GM10248 (cell line): ENCODE measurements around the gene PDS5B.
"Not testable (repeated sequence)": the region's sequence is repeated elsewhere in the genome, so short reads cannot be mapped to it uniquely, and the experiment has no call there.

Experiments
- CTCF ChIA-PET: fragments of 300-600 bp; sonication (Branson Sonifier 250); formaldehyde crosslinking; extraction: SDS; loops from one replicate; lab custom pipeline; 2021; ENCODE audit warnings: antibody characterized with exemption; lab: Yijun Ruan, JAX
- POLR2A ChIA-PET: fragments of 350-650 bp; sonication (Branson Sonifier 250); formaldehyde crosslinking; extraction: SDS; loops from one replicate; lab custom pipeline; 2020; ENCODE audit warnings: antibody characterized with exemption; lab: Yijun Ruan, JAX
- DNase-seq: peaks from one replicate; pipeline ENCODE4 v3.0.0; 2012; ENCODE audit errors: extremely low spot score
- CTCF ChIP-seq: IDR thresholded peaks from 2 replicates; pipeline ENCODE4 v1.5.1; 2012; ENCODE audit warnings: mild to moderate bottlenecking, low read depth; ENCODE audit errors: extremely low read depth, missing control alignments, control extremely low read depth

PDS5B gene

GRCh38 chr13:32722340-32722739 lies 136.1 kb downstream of the PDS5B start:
- POLR2A ChIA-PET: interaction anchor here (0.6 kb wide), 1 partner anchor 958 kb away, joined by 5 read pairs; no protein-coding TSS in a partner anchor
- no peak for DNase-seq
- TF ChIP-seq CTCF: no peak
- CTCF ChIA-PET: interaction anchor here (1.3 to 2.9 kb wide), 2 partner anchors 13 to 16 kb away, joined by 4 to 19 read pairs; no protein-coding TSS in a partner anchor

- TF ChIP-seq CTCF: no peak
- POLR2A ChIA-PET: interaction anchor here (0.6 kb wide), 1 partner anchor 115 kb away, joined by 3 read pairs; no protein-coding TSS in a partner anchor
- no peak for DNase-seq
- CTCF ChIA-PET: interaction anchor here (0.9 to 2.9 kb wide), 3 partner anchors 12 to 26 kb away, joined by 3 to 19 read pairs (median 4); no protein-coding TSS in a partner anchor
Measured at GRCh38 chr13:32723987-32724386, 137.7 kb downstream of the PDS5B start.

- ChIA-PET POLR2A (no interaction called here), CTCF (interaction anchor here (0.9 to 2.2 kb wide), 2 partner anchors 10 to 19 kb away, joined by 3 to 4 read pairs; no protein-coding TSS in a partner anchor)
- no peak for TF ChIP-seq CTCF
- no peak for DNase-seq
Measured at GRCh38 chr13:32726374-32727037, 140.3 kb downstream of the PDS5B start.

- no peak for DNase-seq
- TF ChIP-seq CTCF: no peak
- CTCF ChIA-PET: interaction anchor here (1.2 to 1.3 kb wide), 2 partner anchors 8 to 29 kb away, joined by 3 to 4 read pairs; no protein-coding TSS in a partner anchor
- POLR2A ChIA-PET: no interaction called here
Measured at GRCh38 chr13:32728327-32728726, 142.1 kb downstream of the PDS5B start.

GRCh38 chr13:32729097-32729496 lies 142.8 kb downstream of the PDS5B start:
- CTCF ChIA-PET: interaction anchor here (1.3 kb wide), 1 partner anchor 8 kb away, joined by 4 read pairs; no protein-coding TSS in a partner anchor
- DNase-seq, POLR2A ChIA-PET: not testable (repeated sequence)

GRCh38 chr13:32731074-32731473 lies 144.8 kb downstream of the PDS5B start:
- POLR2A ChIA-PET: interaction anchor here (0.6 kb wide), 1 partner anchor 91 kb away, joined by 3 read pairs; no protein-coding TSS in a partner anchor

More at GRCh38 chr13:32731074-32731473, 144.8 kb downstream of the PDS5B start:
- no peak for DNase-seq
- CTCF ChIA-PET: interaction anchor here (1.0 to 1.5 kb wide), 2 partner anchors 9 to 14 kb away, joined by 3 read pairs; no protein-coding TSS in a partner anchor
- TF ChIP-seq CTCF: no peak
